ENCODE measurements around the gene SOS1. TPM values are rescaled to one million over a fixed set of nuclear protein-coding genes. Genes with fewer than 3 reads are reported as not detected.

Gene SOS1
- total and polyA plus RNA-seq, 2 of the 13 experiments (the other 11 are each of a cell fraction or from before 2014, with no cell fraction given), result 20.8 to 60.4 TPM

- TF ChIP-seq FOXP4 (CRISPR knock-in tag; IDR thresholded peaks at IDR 0.05) (peak; percentile 98), POLR2A (IDR thresholded peaks at IDR 0.05; ENCODE audit: insufficient read depth in 1 of 2, low read depth in 2 of 2, low read length in 2 of 2) (no peak), ATF4 (CRISPR knock-in tag; IDR thresholded peaks at IDR 0.05) (peak in 1 of 2 experiments; percentile 44; a peak in 1 of 4 replicates), NKX3-1 (CRISPR knock-in tag; IDR thresholded peaks at IDR 0.05) (no peak), ZNF431 (CRISPR knock-in tag; IDR thresholded peaks at IDR 0.05; ENCODE audit: borderline replicate concordance, low read depth) (peak; percentile 47; the same call in 1 of the 2 replicates), KDM5B (CRISPR knock-in tag; IDR thresholded peaks at IDR 0.05; ENCODE audit: borderline replicate concordance) (peak; percentile 51; the same call in 1 of the 2 replicates), RORA (CRISPR knock-in tag; IDR thresholded peaks at IDR 0.05) (no peak), SNAI1 (CRISPR knock-in tag; IDR thresholded peaks at IDR 0.05; ENCODE audit: borderline replicate concordance) (0 out of 2 replicates have a peak, but pooled peaks have one; percentile 58), GATAD1 (CRISPR knock-in tag; IDR thresholded peaks at IDR 0.05) (peak; percentile 60; the same call in 1 of the 2 replicates), ZHX1 (CRISPR knock-in tag; IDR thresholded peaks at IDR 0.05; ENCODE audit: low read depth) (0 out of 2 replicates have a peak, but pooled peaks have one; percentile 42), TOE1 (CRISPR knock-in tag; IDR thresholded peaks at IDR 0.05) (peak; percentile 72; the same call in 1 of the 2 replicates), MATR3 (CRISPR knock-in tag; IDR thresholded peaks at IDR 0.05) (no peak), FOXC1 (CRISPR knock-in tag; IDR thresholded peaks at IDR 0.05; ENCODE audit: borderline replicate concordance) (peak; percentile 77; the same call in 1 of the 2 replicates), SP5 (CRISPR knock-in tag; IDR thresholded peaks at IDR 0.05; ENCODE audit: borderline replicate concordance, low read depth) (peak; percentile 38; the same call in 1 of the 2 replicates), ZNF629 (CRISPR knock-in tag; conservative IDR thresholded peaks at IDR 0.05) (0 out of 2 replicates have a peak, but pooled peaks have one; percentile 19), SMC3 (IDR thresholded peaks at IDR 0.05; ENCODE audit: low read length) (peak; percentile 15; the same call in 1 of the 2 replicates), ZNF790 (CRISPR knock-in tag; IDR thresholded peaks at IDR 0.05; ENCODE audit: borderline replicate concordance) (0 out of 2 replicates have a peak, but pooled peaks have one; percentile 27), SIN3A (IDR thresholded peaks at IDR 0.05; ENCODE audit: borderline replicate concordance, low read depth, low read length) (0 out of 2 replicates have a peak, but pooled peaks have one; percentile 21), TCF12 (IDR thresholded peaks at IDR 0.05) (no peak), TCF12 (CRISPR knock-in tag; IDR thresholded peaks at IDR 0.05) (peak; percentile 72; the same call in 1 of the 2 replicates), NCOA2 (CRISPR knock-in tag; IDR thresholded peaks at IDR 0.05) (peak; percentile 80), SIX4 (CRISPR knock-in tag; IDR thresholded peaks at IDR 0.05) (peak; percentile 99)
These were observed 30.1 kb upstream of the SOS1 start (continued) for GRCh38 chr2:39150890-39151497.

Measured in HepG2 (cell line).